Ascending aorta (tissue), 2 donors: Measurements from ENCODE around the gene DACH1. TPM values are rescaled to one million over a fixed set of nuclear protein-coding genes. Genes with fewer than 3 reads are reported as not detected.

Source experiments
- DNase-seq, 2 donors: peaks; one replicate each; pipeline ENCODE4 v3.0.0-alpha.2; 2019; ENCODE audit warnings: low spot score in 2 of 2
- H3K27ac ChIP-seq, 2 donors: fragments of 200-600 bp; sonication (generic); one replicate each; pipeline ENCODE4 v1.5.1; 2016 to 2017; ENCODE audit warnings: mild to moderate bottlenecking in 1 of 2
- H3K27me3 ChIP-seq: fragments of 200-600 bp; sonication (generic); one replicate; pipeline ENCODE4 v1.5.1; 2017
- H3K36me3 ChIP-seq, 2 donors: fragments of 200-600 bp; sonication (generic); one replicate each; pipeline ENCODE4 v1.5.1; 2016
- H3K4me1 ChIP-seq, 2 donors: fragments of 200-600 bp; sonication (generic); one replicate each; pipeline ENCODE4 v1.5.1; 2016 to 2017; ENCODE audit warnings: mild to moderate bottlenecking in 1 of 2
- H3K4me3 ChIP-seq, 2 donors: fragments of 200-600 bp; sonication (generic); one replicate each; pipeline ENCODE4 v1.5.1; 2016 to 2017; ENCODE audit warnings: mild to moderate bottlenecking in 1 of 2
- H3K9me3 ChIP-seq, 2 donors: fragments of 200-600 bp; sonication (generic); one replicate each; pipeline ENCODE4 v1.5.1; 2016
- intact Hi-C: fragments of 100-400 bp; cut with DNase I; formaldehyde crosslinking; loops from one replicate; pipeline ENCODE4 v1.15.1; 2023
- total RNA-seq: library from RNA; depleted of rRNA; stranded (reverse); fragments of >200 nt; gene quantifications from one replicate; pipeline ENCODE4 v1.1.0, GENCODE V29; 2016
- TF ChIP-seq, protein P1 (sequence below), 3 experiments: fragments of 200-600 bp in 2 of 3; fragments of 450-650 bp in 1 of 3; sonication (generic) in 2 of 3; IDR thresholded peaks; one replicate each; pipeline ENCODE4 v1.5.1; 2016 to 2019; ENCODE audit warnings: antibody characterized with exemption in 3 of 3, mild to moderate bottlenecking in 1 of 3, moderate library complexity in 1 of 3

Gene DACH1
- total RNA-seq, 1 donor from 2014 or later: not detected

- H3K27ac ChIP-seq: no peak overlapping the region
- TF ChIP-seq, protein P1, sequence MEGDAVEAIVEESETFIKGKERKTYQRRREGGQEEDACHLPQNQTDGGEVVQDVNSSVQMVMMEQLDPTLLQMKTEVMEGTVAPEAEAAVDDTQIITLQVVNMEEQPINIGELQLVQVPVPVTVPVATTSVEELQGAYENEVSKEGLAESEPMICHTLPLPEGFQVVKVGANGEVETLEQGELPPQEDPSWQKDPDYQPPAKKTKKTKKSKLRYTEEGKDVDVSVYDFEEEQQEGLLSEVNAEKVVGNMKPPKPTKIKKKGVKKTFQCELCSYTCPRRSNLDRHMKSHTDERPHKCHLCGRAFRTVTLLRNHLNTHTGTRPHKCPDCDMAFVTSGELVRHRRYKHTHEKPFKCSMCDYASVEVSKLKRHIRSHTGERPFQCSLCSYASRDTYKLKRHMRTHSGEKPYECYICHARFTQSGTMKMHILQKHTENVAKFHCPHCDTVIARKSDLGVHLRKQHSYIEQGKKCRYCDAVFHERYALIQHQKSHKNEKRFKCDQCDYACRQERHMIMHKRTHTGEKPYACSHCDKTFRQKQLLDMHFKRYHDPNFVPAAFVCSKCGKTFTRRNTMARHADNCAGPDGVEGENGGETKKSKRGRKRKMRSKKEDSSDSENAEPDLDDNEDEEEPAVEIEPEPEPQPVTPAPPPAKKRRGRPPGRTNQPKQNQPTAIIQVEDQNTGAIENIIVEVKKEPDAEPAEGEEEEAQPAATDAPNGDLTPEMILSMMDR (IDR thresholded peaks at IDR 0.05): no peak
- intact Hi-C loops: no loop called here
- no peak overlapping the region for H3K4me3 ChIP-seq
- no peaks in the 10 kb centered on the region for H3K9me3 ChIP-seq
- H3K27me3 ChIP-seq: no peaks in the 10 kb centered on the region
- H3K4me1 ChIP-seq: no peaks in the 10 kb centered on the region
- no peak for DNase-seq
- H3K36me3 ChIP-seq: no peaks in the 10 kb centered on the region
Observed at GRCh38 chr13:71580614-71581013, 286.4 kb downstream of the DACH1 start.

DNA sequence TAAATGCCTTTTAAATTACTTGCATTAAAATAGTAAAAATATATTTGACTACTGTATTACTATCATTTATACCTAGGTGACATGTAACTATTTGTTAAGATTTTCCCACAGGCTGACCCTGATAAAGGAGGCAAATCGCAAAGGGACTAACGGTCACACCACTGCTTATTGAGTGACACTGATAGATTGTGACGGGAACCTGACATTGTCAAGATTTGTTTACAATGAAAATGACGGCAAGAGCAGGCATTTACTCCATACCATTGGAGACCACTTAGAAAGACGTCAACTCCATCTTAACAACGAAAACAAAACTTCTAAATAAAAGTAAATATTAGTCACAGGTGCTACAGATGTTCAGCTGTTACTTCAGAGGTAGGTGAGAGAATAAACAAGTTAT, 289.0 kb downstream of the DACH1 start:
- Histone ChIP-seq H3K4me1 (no peaks in the 10 kb centered on the region), H3K4me3 (no peak overlapping the region), H3K27ac (no peak overlapping the region), H3K27me3 (no peaks in the 10 kb centered on the region), H3K36me3 (no peaks in the 10 kb centered on the region), H3K9me3 (no peaks in the 10 kb centered on the region)
- TF ChIP-seq, protein P1 (IDR thresholded peaks at IDR 0.05): no peak
- intact Hi-C loops: no loop called here
- DNase-seq: no peak

GRCh38 chr13:71577127-71577526, 289.9 kb downstream of the DACH1 start:
- no peaks in the 10 kb centered on the region for H3K36me3 ChIP-seq
- H3K9me3 ChIP-seq: no peaks in the 10 kb centered on the region
- DNase-seq: no peak
- no peak overlapping the region for H3K27ac ChIP-seq
- intact Hi-C loops: no loop called here
- no peaks in the 10 kb centered on the region for H3K27me3 ChIP-seq
- no peaks in the 10 kb centered on the region for H3K4me1 ChIP-seq
- no peak overlapping the region for H3K4me3 ChIP-seq
- TF ChIP-seq, protein P1 (IDR thresholded peaks at IDR 0.05): no peak

GRCh38 chr13:71576571-71576970, 290.4 kb downstream of the DACH1 start:
- Histone ChIP-seq H3K36me3 (no peaks in the 10 kb centered on the region), H3K9me3 (no peaks in the 10 kb centered on the region), H3K27ac (no peak overlapping the region), H3K4me1 (no peaks in the 10 kb centered on the region), H3K27me3 (no peaks in the 10 kb centered on the region), H3K4me3 (no peak overlapping the region)
- intact Hi-C loops: no loop called here
- no peak for DNase-seq
- TF ChIP-seq, protein P1 (IDR thresholded peaks at IDR 0.05): no peak

- intact Hi-C loops: no loop called here
- H3K36me3 ChIP-seq: no peaks in the 10 kb centered on the region
- H3K4me3 ChIP-seq: no peak overlapping the region
- H3K27me3 ChIP-seq: no peaks in the 10 kb centered on the region
- TF ChIP-seq, protein P1 (IDR thresholded peaks at IDR 0.05): no peak
- no peaks in the 10 kb centered on the region for H3K4me1 ChIP-seq
- no peak overlapping the region for H3K27ac ChIP-seq
- DNase-seq: no peak
- H3K9me3 ChIP-seq: no peaks in the 10 kb centered on the region
Observed at GRCh38 chr13:71546881-71547280, 320.1 kb downstream of the DACH1 start.

DNA sequence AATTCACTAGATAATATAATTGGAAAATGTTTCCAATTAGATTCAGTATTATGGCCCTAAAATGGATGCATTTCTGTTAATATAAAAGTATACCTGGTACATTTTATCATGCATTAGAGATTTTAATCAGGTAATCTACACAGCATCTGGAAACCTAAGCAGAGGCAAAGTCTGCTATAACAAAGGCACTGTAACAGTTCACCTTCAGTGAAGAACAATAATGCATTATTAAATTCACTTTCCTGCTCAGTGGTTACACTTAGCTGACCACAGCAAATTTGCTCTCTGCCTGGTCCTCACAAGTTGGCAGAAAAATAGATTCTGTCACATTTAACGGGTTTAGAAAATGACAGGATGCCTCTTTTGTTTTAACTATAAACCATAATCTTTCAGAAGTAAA, 326.9 kb downstream of the DACH1 start:
- Histone ChIP-seq H3K27ac (no peak overlapping the region), H3K9me3 (no peaks in the 10 kb centered on the region), H3K36me3 (no peaks in the 10 kb centered on the region), H3K27me3 (no peaks in the 10 kb centered on the region), H3K4me1 (no peaks in the 10 kb centered on the region), H3K4me3 (no peak overlapping the region)
- DNase-seq: no peak
- TF ChIP-seq, protein P1 (IDR thresholded peaks at IDR 0.05): no peak
- intact Hi-C loops: no loop called here
